Measurements from ENCODE around the gene DNAJC18.
"Not testable (repeated sequence)": the region's sequence is repeated elsewhere in the genome, so short reads cannot be mapped to it uniquely, and the experiment has no call there.

The DNAJC18 gene

DNA sequence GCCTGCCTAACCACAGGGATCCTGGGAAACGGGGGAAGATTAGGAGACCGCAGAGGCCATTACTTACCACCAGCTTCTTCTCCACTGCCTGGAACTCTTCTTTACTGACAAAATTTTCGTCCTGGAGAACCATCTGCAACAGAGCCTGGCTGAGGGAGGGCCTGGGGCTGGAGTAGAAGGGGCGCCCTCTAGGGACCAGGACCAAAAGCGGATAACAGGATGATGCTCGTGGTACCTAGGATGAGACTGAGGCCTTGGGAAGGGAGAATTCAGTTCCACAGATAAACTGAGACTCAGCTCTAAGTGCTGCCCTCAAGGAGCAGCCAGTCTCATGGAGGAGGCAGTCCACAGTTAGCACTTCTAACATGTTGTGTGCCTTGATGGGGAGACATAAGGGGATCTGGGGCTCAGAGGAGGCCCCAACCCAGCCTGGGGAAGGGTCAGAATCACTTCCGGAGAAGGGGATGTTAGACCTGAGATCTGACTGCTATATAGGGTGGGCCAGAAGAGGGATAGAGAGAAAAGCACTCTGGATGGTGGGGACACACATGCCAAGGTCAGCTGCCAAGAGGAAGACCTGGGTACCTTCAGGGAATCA is 36.7 kb downstream of the DNAJC18 start:
- DNase-seq: no peak

DNA sequence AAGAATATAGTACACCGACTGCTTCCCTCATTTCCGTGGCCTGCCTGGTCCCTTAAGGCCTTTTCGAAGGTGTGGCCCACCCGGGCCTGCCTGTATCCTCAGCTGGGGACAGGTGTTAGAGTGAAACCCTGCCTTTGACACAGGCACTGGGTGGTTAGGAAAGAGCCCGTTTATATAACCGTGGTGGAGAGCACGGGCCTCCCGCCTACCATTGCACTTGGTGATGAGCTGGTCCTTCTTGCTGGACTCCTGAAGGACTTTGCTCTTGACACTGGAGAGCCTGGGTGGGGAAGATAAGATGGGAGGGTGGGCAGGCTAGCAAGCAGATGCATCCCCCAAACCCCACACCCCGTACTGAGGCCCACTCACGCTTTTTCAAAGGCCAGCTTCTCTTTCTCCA is 37.8 kb downstream of the DNAJC18 start:
- DNase-seq: no peak

DNA sequence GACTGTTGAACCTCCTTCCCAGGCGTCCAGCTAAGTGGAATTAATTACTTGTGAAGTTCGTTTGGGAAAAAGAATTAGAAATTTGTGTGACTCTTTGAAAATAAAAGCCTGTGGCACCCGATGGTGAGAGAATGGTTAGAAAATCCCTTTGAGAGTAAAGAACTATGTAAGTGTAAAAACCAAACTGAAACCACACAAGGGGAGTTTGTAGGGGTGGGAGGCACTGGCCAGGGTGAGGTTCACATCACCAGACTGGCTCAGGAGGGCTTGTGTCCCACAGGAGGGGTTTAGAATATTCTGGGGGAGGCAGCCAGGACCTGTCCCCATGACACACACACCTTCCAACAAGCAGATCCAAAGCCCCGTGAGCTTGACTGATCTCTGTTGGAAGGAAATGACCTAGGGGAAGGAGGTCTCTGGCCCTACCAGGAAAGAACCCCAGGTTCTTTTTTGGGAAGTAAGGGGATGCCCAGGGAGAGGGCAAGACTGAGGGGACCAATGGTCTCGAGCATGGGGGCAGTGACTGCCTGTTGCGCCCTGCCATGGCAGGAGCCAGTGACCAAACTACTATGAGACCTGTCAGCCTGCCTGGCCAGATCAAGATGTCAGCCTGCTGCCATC is 39.7 kb downstream of the DNAJC18 start:
- DNase-seq: no peak

DNA sequence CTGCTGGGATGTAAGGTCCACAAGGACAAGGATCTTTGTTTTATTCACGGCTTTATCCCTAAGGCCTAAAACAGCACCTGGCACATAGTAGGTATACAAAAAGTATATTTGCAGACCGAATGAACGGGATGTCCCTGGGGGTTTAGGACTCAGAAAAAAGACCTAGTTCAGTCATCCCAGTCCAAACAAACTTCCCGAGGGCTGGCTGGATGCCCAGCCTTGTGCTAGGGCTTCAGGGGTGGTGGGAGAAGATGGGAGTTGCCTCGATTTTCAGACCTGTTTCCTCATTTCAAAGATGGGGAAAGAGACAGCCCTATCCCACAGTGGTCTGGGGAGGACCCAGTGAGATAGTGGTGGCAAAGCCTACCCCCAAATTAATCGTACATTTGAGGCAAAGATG is 41.4 kb downstream of the DNAJC18 start:
- no peak for DNase-seq

DNA sequence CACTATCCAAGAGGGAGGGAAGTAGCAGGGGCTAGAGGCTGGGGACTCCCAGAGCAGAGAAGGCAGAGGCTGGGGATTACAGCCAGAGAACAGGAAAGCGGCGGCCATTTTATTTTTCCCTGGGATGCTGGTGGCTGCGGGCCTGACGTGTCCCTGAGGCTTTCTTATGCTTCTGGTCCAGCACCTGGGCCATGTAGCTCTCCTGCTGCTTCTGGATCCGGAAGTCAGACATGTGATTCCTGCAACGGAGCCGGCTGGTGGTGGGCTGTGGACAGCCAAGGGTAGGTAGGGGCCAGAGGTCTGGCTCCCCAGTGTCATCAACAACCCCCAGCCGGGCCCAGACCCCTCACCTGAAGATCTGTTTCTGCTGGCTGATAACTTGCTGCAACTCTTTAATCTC is 42.6 kb downstream of the DNAJC18 start:
- DNase-seq: no peak

DNA sequence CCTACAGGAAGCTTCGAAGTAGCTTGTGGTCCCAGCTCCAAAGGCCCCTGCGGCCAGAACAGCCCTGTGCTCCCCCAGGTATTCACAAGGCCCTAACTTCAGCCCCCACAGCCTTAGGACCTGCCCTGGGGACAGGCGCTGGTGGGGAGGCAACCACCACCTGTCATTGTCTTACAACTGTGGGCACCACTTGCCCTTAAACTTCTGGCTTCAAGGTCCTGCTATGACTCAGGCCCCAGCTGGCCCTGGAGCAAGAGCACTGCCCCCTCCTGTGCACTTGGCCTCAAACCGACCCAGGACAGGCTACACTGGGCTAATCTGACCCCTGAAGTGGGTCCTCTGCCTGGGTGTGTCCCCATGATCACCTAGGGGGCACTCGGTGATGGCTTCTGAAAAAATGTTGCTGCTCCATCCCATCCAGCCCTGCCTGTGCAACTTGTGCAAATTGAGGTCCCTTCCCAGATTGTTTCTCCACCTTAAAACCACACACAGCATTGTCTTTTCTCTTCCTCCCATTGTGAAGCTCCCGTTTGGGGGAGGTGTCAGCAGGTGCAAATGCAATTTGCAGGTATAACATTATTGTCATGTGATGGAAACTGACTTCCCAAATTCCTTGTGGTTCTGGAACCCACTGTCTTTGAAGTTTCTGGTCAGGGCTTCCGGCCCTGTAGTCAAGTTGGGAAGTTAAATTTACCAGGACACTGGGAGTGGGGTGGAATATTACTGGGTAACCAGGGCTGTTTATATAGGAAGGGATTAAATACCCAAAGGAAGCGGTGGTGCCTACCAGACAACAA is 43.3 kb downstream of the DNAJC18 start:
- no peak for DNase-seq

DNA sequence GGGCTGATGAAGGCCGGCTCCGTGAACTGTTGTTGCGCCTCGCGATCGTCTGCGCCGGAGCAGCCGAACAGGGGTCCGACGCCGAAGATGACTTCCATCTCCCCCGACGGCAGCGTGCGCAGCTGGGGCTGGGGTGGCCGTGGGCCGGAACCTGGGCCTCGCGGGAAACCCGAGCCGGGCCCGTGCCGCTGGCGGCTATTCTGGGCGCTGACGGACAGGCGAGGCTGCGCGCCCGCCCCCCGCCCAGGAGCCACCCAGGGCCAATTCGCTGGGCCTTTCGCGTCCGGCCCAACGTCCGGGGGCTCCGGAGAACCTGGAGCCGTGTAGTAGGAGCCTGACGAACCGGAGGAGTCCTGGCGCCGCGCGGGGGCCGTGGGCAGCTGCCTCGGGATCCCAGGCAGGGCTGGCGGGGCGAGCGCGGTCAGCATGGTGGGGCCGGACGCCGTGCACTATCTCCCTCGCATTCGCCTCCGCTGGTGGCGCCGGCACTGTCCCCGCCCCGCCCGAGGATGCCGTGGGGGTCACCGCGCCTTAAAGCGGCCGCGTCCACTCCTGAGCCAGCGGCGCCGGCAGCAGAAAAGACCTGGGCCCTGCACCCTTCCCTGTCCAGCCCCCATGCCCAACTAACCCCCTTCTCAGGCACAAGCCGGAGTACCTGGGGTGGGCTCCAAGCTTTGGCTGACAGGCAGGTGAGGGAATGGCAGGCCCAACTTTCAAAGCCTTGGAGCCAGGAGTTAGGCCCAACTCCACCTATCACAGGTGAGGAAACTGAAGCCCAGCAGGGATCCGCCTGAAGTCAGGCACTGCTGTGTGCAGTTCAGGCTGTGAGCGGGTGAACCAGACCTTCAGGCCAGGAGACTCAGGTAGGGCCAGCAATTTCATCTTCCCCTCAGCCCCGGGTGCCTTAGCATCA is 44.4 kb downstream of the DNAJC18 start, which contains the start of gene PROB1:
Gene PROB1 (minus strand): TSS at position 451 of the 913 bp plus-strand sequence. CDS start 23 bp downstream, at position 428.
- no peak for DNase-seq

DNA sequence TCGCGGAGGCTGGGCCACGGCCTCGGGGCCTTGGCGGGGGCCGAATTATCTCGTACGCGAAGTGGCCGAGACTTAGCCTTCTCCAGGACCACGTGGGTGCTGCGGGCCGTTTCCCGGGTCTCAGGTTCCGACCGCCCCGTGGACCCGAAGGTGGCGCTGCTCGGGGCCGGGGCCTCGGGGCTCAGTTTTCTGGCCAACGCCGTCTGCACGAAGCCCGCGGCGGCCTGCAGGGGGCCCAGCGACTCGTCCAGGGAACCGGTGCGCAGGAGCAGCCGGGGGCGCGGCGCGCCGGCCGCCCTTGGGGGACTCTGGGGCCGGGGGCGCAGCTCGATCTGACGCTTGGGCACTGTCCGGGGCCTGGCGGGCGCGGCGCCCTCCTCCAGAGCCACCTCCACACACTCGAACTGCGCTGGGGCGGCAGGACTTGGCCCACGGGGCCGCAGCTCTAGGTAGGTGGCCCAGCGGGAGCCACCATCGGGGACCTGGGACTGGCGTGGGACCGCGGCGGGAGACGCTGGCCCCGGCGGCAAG is 45.1 kb downstream of the DNAJC18 start:
- no peak for DNase-seq

DNA sequence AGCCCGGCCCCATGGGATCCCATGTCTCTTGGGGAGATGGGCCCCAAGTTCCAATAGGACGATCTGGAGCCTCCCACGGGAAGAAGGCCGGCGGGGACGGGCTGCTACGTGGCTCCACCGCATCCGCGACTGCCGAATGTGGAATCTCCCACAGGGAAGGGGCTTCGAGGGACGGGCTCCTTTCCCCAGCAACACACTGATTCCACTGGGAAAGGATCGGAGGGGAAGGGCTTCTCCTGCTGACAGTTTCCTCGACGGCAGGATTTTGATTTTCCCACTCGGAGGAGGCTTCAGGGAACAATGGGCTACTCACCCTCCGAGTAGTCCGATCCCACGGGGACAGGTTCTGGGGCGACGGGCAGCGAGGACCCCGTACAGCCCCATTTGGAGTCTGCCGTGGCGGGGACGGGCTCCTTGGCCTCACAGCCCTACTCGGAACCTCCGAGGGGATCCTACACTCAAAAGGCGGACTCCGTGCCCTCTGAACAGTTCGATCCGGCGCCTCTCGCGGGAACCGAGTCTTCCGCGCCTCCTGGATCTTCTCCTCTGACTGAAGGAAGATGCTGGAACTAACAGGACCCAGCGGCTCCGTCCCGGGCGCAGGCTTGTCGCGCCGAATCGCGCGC is 45.7 kb downstream of the DNAJC18 start:
- no peak for DNase-seq

DNA sequence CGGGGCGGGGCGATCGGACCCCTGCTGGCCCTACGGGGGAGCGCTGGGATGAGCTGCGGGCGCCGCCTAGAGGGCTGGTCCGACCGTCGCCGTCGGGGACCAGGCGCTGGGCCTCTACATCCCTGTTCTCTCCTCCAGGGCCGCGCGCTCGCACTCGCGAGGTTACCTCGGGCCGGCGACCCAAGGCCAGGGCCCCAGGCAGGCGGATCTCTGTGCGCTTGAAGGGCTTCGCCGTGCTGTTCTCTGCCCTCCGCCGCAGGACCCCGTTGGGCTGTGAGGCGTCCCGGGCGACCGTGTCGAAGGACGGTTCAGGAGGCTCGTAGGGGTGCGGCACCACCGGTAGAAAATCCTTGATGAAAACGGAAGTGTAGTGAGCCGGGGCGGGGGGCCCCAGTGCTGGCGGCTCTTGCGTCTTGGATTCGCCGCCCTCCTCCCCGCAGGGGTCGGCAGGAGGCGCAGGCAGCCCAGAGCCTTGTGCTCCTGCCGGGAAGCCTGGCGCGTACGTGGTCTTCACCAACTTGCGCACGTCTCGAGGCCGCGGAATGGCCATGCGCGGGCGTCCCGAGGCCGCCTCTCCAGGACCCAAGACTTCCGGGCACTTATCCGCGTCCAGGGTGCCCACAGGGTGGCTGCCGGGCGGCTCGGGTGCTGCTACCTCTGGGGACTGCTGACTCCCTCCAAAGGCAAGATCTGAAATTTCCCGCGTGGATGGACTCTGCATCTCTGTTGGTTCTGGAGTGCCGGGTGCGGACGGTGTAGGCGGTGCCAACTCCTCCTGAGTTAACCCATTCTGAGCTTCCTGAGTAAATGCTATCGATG is 46.4 kb downstream of the DNAJC18 start:
- DNase-seq: peak; percentile 19

DNA sequence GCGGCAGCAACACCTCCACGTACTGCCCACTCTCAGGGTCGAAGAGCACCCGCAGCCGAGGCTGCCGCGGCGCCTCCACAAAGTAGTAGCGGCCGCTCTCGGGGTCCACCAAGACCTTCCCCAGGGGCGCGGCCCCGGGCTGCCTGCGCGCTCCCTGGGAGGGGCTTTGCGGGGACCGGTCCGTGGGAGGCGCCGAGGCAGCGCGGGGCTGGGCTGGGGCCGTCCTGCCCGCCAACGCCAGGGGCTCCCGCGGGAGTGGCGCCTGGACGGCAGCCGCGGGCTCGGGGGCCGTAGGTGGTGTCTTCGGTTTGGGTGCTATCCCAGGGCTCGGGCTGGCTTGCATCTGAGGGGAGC is 47.0 kb downstream of the DNAJC18 start:
- DNase-seq: no peak

DNA sequence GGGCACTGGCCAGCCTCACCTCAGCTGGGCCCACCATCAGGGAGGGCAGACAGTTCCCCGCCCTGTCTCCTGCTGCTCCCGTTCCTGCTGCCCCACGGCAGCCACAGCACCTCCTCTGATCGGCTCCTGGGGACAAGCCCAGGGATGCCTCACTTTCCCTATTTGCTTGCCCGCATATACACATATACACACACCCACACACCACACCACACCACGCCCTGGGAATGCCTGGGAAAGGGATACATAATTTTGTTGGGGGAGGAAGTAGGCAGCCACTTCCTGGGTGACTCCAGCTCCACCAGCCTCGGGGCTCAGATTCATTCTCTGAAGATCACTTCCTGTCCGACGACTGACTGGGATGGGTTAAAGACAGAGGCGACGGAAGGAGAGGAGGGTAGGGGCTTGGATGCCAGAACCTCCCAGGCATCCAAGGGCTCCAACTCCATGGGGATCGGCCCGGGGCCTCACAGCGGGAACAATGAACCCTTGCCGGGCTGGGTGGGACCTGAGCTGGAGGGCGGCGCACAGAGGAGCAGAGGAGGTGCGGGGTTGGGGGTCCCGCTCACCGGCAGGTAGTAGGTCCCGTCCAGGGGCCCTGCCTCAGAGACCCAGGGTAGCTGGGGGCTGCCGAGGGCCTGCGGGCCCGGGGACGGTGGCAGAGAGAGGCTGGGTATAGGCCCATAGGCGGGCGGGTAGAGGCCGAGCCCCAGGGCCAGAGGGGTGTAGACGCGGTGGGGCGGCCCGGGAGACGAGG is 47.6 kb downstream of the DNAJC18 start:
- no peak for DNase-seq

DNA sequence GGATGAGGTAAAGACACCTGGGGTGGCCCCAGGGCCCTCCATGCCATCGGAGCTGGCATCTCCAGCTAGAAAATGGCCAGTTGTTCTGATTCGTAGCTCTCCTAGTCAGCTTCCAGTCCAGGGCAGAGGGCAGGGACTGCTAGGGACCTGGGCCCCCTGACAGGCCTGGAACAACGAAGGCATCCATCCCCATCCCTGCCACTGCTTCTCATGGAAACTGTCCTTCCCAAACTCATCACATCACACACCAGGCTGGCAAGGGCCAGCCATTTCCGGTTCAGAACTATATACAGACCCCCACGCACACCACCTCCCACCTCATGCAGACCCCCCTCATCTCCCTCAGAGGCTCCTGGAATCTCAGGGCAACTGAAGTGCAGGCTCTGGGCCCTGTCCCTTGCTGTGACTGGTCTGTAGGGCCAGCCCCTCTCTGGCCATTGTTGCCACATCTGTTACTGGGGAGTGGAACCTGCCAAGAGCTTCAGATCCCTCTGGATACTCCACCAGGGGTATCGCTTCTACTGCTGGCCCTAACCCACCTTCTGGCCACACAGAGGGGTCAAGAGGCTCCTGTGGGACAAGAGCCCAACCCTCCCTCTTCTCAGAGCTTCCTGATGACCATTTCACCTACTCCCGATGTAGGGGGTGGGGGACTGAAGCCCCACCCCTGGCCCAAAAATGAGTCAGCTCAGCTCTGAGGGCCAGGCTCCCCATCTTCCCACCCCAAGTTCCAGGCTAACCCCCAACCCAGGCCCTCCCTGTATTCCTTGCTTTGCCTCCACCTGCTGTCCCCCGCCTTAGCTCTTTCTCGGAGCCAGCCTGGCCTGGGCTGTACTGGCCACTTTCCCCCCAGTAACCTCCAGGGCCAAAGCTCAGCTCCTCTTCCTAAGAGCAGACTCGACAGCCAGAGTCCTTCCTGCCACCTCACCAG is 48.4 kb downstream of the DNAJC18 start:
- DNase-seq: no peak

DNA sequence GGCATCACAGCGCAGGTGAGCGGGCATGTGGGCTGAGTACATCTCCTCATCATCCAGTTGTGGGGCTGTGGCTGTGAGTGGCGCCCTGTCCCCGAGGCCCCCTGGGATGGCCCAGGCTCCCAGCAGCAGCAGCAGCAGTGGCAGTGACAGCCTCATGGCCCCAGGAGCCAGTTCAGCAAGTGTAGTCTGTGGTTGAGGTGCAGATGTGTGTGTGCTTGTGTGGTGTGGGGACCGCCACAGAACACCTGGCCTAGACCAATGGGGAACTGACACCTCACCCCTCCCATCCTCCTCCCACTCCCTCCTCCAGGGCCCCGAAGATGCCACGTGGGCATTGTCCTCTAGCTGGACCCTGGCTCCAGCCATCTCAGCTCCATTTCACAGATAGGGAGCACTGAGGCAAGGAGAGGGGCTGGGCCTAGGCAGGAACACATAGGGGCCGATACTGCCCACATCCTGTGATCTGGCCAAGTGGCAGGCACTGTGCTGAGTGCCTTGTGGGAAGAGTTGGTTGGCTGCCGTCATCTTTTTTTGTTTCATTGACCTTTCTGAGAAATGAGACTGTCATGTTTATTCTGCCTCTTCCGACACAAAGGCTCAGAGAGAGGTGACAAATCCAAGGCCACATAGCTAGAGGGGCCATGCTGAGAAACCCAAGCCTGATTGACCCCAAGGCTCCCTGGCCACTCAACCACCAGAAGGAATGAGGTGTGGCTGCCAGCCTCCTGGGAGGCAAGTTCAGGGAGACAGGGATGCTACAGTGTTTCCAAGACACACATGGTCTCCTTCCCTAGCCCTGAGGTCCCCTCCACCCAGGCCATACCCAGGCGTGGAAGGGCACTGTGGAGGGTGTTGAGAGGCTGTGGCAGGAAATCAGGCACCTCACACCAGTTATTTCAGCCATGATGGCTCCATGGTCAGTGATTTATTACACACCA is 49.4 kb downstream of the DNAJC18 start, which contains the start of gene MZB1:
Gene MZB1 (minus strand): TSS at position 213 of the 938 bp plus-strand sequence. CDS start 57 bp downstream, at position 156.
- no peak for DNase-seq

DNA sequence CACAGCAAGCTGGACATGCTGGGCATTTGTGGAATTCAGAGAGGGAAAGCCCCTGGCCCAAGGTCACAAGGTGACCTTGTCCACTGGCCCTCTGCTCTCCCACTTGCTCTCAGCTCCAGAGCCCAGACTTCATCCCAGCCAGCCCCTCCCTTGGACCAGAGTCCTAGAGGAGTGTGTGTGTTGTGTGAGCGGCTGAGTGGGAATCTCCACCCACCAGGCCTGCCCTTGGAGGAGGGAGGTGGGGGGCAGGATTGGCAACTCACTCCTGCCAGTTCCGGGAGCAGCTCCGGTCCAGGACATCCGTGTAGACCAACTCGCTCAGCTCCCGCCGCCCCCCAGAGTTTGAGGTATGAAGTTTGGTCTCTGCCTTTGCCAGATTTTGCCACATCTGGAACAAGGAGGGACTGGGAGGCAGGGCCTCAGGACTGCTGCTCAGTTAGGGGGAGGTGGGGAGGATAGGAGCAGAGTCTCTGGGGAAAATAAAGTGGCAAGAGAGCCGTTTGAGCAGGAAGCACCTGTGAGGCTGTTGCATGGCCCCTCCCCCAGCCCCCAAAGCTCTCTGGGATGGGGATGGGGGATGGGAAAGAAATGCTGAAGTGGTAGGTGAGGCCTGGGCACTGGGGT is 51.0 kb downstream of the DNAJC18 start:
- no peak for DNase-seq

DNA sequence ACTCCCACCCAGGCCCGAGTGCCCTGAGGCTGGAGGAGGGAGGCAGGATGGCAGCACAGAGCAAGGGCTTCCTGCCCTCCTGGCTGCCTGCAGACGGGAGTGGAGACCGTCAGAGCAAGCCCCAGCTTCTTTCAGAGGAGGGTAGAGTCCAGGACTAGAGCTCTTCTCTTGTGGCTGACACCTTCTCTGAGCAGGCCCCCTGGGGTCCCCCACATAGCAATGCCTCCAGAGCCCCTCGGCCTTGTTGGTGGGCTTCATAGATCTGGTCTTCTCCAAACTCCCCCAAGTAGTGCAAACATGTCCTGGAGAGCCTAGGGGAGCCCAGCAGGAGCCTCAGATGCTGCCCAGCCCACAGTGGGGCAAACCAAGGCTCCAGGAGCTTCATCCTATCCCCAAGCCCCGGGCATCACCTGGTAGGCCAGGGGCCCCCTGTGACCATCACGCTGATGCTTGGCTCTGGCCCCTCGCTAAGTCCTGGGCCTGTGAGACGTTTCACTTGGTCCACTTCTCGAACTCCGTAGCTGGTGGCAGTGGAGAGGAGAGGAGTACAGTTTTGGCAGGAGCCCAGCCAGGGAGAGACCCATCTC is 51.6 kb downstream of the DNAJC18 start:
- DNase-seq: no peak

DNA sequence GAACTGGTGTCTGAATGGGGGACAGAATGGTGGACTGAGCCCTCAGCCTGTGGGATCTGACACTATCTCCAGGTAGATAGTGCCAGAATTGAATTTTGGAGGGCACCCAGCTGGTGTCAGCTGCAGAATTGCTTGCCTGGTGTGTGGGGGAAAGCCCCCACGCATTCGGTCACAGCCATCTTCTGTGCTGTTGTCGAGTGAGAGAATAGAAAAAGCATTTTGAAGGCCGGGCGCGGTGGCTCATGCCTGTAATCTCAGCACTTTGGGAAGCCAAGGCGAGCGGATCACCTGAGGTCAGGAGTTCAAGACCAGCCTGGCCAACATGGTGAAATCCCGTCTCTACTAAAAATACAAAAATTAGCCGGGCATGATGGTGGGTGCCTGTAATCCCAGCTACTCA is 52.4 kb downstream of the DNAJC18 start:
- not testable (repeated sequence) for DNase-seq
